Esophagus muscularis mucosa (tissue), 4 donors: ENCODE data around the gene MFSD11. TPM values are rescaled to one million over a fixed set of nuclear protein-coding genes. Genes with fewer than 3 reads are reported as not detected.

ENCODE experiments used
- DNase-seq: peaks from one replicate; pipeline ENCODE4 v3.0.0-alpha.2; 2017; ENCODE audit errors: extremely low spot score
- H3K27ac ChIP-seq, 4 donors: fragments of 200-600 bp; sonication (generic); replicated peaks in 1 of 4; 1 replicate in 3 of 4; 2 replicates in 1 of 4; pipeline ENCODE4 v1.5.1; 2016 to 2019; ENCODE audit warnings: mild to moderate bottlenecking in 1 of 4
- H3K27me3 ChIP-seq, 4 donors: fragments of 200-600 bp; sonication (generic); one replicate each; pipeline versions ENCODE4 v1.5.1 to v1.6.0; 2016 to 2019
- H3K36me3 ChIP-seq, 4 donors: fragments of 200-600 bp; sonication (generic); one replicate each; pipeline ENCODE4 v1.5.1; 2016 to 2019
- H3K4me1 ChIP-seq, 4 donors: fragments of 200-600 bp; sonication (generic); one replicate each; pipeline ENCODE4 v1.5.1; 2016 to 2019
- H3K4me3 ChIP-seq, 4 donors: fragments of 200-600 bp; sonication (generic); 1 replicate in 2 of 4; 2 replicates in 2 of 4; pipeline ENCODE4 v1.5.1; 2016 to 2019; ENCODE audit warnings: mild to moderate bottlenecking in 4 of 4, moderate library complexity in 1 of 4
- H3K9me3 ChIP-seq, 4 donors: fragments of 200-600 bp; sonication (generic); 1 replicate in 3 of 4; 2 replicates in 1 of 4; pipeline ENCODE4 v1.5.1; 2016 to 2019
- EP300 ChIP-seq: sonication (generic); formaldehyde crosslinking; IDR thresholded peaks from one replicate; pipeline ENCODE4 v1.6.1; 2017; ENCODE audit warnings: antibody characterized with exemption
- POLR2A ChIP-seq: fragments of 450-650 bp; IDR thresholded peaks from one replicate; pipeline ENCODE4 v1.6.1; 2017; ENCODE audit warnings: antibody characterized with exemption, moderate library complexity, mild to moderate bottlenecking, low read depth
- POLR2AphosphoS5 ChIP-seq, 2 donors: sonication (generic); formaldehyde crosslinking; IDR thresholded peaks; one replicate each; pipeline ENCODE4 v1.6.1; 2017; ENCODE audit warnings: antibody characterized with exemption in 2 of 2
- WGBS: methylation state at CpG from one replicate; pipeline ENCODE4 v1.1.5; 2018; 5-methylcytosine and 5-hydroxymethylcytosine counted together
- intact Hi-C: fragments of 100-400 bp; cut with DNase I; formaldehyde crosslinking; loops from one replicate; pipeline ENCODE4 v1.15.1; 2023
- total RNA-seq, 4 donors: library from RNA; depleted of rRNA; stranded (reverse); fragments of >200 nt; gene quantifications; one replicate each; pipeline versions ENCODE4 v1.1.0 to v1.2.1, GENCODE V29; 2016
- TF ChIP-seq, protein P1 (sequence below), 3 experiments: fragments of 200-600 bp in 2 of 3; fragments of 450-650 bp in 1 of 3; sonication (generic) in 2 of 3; IDR thresholded peaks; one replicate each; pipeline ENCODE4 v1.5.1; 2017 to 2019; ENCODE audit warnings: antibody characterized with exemption in 3 of 3, mild to moderate bottlenecking in 2 of 3, moderate library complexity in 1 of 3

Gene MFSD11
- total RNA-seq, 4 donors from 2014 or later = 17.1 to 22.4 (median 18.8) TPM

- H3K36me3 ChIP-seq = peaks cover 7 to 72% (median 53%) of the 10 kb centered on the region in 4 donors
- no peak overlapping the region for H3K4me3 ChIP-seq
- DNase-seq = no peak
- no peaks in the 10 kb centered on the region for H3K27me3 ChIP-seq
- no peak for TF ChIP-seq POLR2AphosphoS5 (IDR thresholded peaks at IDR 0.05)
- TF ChIP-seq POLR2A = no peak
- no peak for TF ChIP-seq EP300
- TF ChIP-seq, protein P1, sequence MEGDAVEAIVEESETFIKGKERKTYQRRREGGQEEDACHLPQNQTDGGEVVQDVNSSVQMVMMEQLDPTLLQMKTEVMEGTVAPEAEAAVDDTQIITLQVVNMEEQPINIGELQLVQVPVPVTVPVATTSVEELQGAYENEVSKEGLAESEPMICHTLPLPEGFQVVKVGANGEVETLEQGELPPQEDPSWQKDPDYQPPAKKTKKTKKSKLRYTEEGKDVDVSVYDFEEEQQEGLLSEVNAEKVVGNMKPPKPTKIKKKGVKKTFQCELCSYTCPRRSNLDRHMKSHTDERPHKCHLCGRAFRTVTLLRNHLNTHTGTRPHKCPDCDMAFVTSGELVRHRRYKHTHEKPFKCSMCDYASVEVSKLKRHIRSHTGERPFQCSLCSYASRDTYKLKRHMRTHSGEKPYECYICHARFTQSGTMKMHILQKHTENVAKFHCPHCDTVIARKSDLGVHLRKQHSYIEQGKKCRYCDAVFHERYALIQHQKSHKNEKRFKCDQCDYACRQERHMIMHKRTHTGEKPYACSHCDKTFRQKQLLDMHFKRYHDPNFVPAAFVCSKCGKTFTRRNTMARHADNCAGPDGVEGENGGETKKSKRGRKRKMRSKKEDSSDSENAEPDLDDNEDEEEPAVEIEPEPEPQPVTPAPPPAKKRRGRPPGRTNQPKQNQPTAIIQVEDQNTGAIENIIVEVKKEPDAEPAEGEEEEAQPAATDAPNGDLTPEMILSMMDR (IDR thresholded peaks at IDR 0.05) = no peak
- no peaks in the 10 kb centered on the region for H3K4me1 ChIP-seq
- WGBS = 87% methylated on average over 12 of the region's 12 CpGs
- H3K9me3 ChIP-seq = no peaks in the 10 kb centered on the region
- no peak overlapping the region for H3K27ac ChIP-seq
- intact Hi-C loops = no loop called here
Observed at GRCh38 chr17:76753061-76753961, 15.4 kb downstream of the MFSD11 start.

DNA sequence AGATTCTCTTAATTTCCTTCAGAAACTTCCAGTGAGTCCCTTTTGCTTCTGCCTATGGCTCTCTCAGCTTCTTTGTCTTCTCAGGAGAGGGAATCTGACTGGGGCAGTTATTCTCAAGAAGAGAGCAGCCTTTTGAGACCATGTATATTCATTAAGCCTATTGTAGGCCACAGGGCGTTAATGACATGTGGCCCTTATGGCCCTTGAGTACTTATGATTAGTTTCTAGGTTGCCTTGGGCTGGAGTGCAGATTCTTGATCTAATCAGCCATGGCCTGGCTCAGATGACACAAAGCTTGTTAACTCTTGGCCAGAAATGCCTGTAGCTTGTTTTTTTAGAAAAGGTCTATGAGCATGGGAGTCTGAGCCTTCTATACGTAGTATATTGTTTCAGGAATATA, 17.4 kb downstream of the MFSD11 start:
- no peak overlapping the region for H3K4me3 ChIP-seq
- TF ChIP-seq POLR2AphosphoS5 (IDR thresholded peaks at IDR 0.05) (no peak), EP300 (no peak), POLR2A (no peak)
- TF ChIP-seq, protein P1 (IDR thresholded peaks at IDR 0.05) = no peak
- intact Hi-C loops = no loop called here
- H3K9me3 ChIP-seq = no peaks in the 10 kb centered on the region
- 95% methylated on average over 2 of the region's 2 CpGs for WGBS
- H3K27ac ChIP-seq = no peak overlapping the region
- no peaks in the 10 kb centered on the region for H3K27me3 ChIP-seq
- peaks cover 7 to 82% (median 51%) of the 10 kb centered on the region in 4 donors for H3K36me3 ChIP-seq
- DNase-seq = no peak
- H3K4me1 ChIP-seq = no peaks in the 10 kb centered on the region

DNA sequence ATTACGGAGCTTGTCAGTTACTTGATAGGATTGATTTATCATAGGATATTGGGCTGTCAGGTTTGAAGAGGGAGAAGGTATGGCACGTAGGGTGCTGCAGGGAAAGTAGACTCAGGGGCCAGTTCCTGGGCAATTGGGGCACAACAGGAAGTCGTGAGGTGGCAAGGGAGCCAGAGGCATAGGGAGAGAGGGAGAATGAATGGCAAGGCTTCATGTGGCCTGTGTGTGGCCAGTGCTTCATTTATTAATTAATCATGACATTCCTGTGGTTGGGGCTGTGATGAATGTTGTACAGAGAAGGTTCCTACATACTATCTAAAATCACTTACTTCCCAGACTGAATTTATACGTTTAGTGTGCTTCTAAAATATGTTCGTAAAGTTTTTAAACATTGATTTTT, 19.3 kb downstream of the MFSD11 start:
- DNase-seq = no peak
- Histone ChIP-seq H3K36me3 (peaks cover 7 to 81% (median 63%) of the 10 kb centered on the region in 4 donors), H3K4me3 (no peak overlapping the region), H3K27ac (no peak overlapping the region), H3K9me3 (no peaks in the 10 kb centered on the region), H3K27me3 (no peaks in the 10 kb centered on the region), H3K4me1 (no peaks in the 10 kb centered on the region)
- no peak for TF ChIP-seq POLR2A
- TF ChIP-seq, protein P1 (IDR thresholded peaks at IDR 0.05) = no peak
- no peak for TF ChIP-seq POLR2AphosphoS5 (IDR thresholded peaks at IDR 0.05)
- TF ChIP-seq EP300 = no peak
- intact Hi-C loops = no loop called here
- WGBS = 92% methylated on average over 5 of the region's 5 CpGs

- no peaks in the 10 kb centered on the region for H3K9me3 ChIP-seq
- DNase-seq = no peak
- no peak overlapping the region for H3K4me3 ChIP-seq
- 99% methylated on average over 3 of the region's 3 CpGs for WGBS
- no peaks in the 10 kb centered on the region for H3K27me3 ChIP-seq
- intact Hi-C loops = no loop called here
- peaks cover 7 to 74% (median 60%) of the 10 kb centered on the region in 4 donors for H3K36me3 ChIP-seq
- H3K27ac ChIP-seq = no peak overlapping the region
- H3K4me1 ChIP-seq = no peaks in the 10 kb centered on the region
- no peak for TF ChIP-seq EP300
- TF ChIP-seq, protein P1 (IDR thresholded peaks at IDR 0.05) = no peak
Observed at GRCh38 chr17:76758570-76758969, 20.7 kb downstream of the MFSD11 start.
